D721Med (cell line): ENCODE measurements around the gene CYTH2.

Source experiments
- DNase-seq: peaks from one replicate; pipeline ENCODE4 v3.0.0; 2011; ENCODE audit warnings: low spot score; ENCODE audit not compliant: insufficient read length
- FAIRE-seq: peaks from 2 replicates; lab custom pipeline; 2011; peaks lifted over from hg19 to GRCh38; lab: Jason Lieb, UNC
- TF ChIP-seq, protein P1 (sequence below): IDR thresholded peaks from 2 replicates; pipeline ENCODE4 v1.5.1; 2012; ENCODE audit warnings: mild to moderate bottlenecking, control low read depth; ENCODE audit not compliant: insufficient read depth; ENCODE audit errors: missing control alignments

Gene CYTH2

DNA sequence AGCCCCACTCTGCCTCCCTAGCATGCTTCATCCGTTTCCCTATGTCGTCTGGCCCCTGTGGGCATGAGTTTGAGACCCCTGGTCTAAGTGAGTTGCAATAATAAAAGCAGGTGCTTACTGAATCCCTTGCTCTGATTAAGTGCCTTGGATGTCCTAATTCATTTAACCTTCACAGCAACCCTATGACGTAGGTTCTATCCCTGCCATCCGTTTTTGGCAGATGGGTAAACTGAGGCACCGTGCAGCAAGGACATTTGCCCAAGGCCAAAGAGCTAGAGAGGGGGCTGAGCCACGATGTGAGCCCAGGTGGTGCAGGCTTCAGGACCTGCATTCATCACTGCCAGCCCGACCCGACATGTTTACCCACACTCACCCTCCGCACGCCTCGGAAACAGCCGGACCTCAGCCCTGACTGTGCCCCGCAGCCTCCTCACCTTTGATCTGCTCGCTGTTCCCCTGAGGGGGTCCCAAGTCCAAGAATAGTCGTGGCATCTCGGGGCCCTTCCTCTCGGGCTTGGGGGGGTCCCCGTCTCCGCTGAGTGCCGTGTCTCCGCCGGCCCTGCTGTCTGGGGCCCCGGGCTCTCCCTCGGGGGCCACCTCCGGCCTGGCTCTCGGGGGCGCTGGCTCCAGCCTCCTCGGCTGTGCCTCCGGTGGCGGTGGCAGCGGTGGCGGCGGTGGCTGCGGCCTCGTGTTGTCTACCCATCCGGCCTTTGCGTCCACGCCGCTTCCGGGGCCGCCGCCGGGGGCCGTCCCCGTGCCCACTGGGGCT lies 28.0 kb downstream of the CYTH2 start:
- TF ChIP-seq, protein P1, sequence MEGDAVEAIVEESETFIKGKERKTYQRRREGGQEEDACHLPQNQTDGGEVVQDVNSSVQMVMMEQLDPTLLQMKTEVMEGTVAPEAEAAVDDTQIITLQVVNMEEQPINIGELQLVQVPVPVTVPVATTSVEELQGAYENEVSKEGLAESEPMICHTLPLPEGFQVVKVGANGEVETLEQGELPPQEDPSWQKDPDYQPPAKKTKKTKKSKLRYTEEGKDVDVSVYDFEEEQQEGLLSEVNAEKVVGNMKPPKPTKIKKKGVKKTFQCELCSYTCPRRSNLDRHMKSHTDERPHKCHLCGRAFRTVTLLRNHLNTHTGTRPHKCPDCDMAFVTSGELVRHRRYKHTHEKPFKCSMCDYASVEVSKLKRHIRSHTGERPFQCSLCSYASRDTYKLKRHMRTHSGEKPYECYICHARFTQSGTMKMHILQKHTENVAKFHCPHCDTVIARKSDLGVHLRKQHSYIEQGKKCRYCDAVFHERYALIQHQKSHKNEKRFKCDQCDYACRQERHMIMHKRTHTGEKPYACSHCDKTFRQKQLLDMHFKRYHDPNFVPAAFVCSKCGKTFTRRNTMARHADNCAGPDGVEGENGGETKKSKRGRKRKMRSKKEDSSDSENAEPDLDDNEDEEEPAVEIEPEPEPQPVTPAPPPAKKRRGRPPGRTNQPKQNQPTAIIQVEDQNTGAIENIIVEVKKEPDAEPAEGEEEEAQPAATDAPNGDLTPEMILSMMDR: no peak
- FAIRE-seq (no peak), DNase-seq (no peak)

DNA sequence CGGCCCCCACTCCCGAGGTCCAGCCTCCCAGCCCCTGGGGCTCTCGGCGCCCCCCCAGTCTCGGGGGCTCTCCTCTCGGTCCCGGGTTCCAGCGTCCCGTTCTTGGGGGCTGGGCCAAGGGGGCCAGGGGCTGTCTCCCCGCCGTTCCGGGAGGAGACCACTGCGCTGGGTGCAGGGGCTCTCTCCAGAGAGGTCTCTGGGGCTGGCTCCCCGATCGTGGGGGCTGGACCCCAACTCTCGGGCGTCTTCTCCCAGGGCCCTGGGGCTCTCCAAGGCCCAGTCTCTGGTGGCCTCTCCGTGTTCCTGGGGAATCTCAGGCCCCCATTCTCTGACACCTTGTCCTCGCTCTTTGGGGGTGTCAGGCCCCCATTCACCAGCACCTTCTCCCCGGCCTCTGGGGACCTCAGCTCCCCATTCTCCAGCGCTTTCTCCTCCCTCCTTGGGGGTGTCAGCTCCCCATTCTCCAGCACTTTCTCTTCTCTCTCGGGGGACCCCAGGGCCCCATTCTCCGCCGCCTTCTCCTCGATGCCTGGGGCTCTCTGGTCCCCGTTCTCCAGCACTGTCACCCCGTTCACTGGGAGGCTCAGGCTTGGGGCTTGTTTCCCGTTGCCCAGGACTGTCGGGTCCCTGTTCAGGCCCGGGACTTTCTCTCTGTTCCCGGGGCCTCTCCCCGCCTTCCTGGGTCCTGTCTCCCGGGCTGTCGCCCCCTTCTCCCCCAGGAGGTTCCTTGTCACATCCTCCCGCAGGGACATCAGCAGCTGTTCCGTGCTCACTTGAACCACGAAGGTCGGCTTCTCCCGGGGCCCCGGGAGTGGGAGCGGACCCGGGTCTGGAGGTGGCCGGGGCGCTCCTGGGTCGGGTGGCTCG lies 28.8 kb downstream of the CYTH2 start:
- DNase-seq: no peak
- FAIRE-seq: no peak
- TF ChIP-seq, protein P1: no peak

DNA sequence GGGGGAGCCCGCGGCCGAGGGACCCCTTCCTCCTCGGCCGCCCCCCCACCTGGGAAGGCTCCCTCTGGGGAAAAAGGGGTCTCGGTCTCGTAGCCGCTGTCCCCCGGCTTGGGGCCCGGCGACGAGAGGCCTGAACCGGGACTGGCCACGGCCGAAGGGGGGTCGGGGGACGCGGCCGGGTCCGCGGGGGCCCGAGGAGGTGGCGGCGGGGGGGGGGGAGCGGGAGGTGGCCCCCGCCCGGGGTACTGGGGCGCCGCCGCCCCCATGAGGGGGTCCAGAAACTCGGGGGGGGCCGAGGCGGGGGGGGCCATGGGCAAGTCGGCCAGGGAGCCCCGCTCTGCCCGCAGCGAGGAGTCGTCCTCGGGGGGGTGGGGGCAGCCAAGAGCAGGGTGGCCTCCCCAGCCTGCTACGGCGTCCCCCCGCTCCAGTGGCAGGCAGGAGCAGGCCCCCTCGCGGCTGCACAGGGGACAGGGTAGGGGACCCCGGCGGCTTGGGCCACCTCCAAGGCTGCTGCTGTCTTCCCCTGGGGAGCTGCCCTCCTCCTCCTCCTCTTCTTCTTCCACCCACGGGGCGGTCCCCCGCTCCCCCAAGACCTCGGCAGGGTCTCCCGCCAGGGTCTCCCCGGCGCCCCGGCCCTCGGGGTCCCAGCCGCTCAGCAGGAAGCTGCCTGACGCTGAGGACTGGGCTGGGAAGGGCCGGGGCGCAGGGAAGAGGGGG lies 29.6 kb downstream of the CYTH2 start:
- DNase-seq (no peak), FAIRE-seq (no peak)
- TF ChIP-seq, protein P1: no peak

DNA sequence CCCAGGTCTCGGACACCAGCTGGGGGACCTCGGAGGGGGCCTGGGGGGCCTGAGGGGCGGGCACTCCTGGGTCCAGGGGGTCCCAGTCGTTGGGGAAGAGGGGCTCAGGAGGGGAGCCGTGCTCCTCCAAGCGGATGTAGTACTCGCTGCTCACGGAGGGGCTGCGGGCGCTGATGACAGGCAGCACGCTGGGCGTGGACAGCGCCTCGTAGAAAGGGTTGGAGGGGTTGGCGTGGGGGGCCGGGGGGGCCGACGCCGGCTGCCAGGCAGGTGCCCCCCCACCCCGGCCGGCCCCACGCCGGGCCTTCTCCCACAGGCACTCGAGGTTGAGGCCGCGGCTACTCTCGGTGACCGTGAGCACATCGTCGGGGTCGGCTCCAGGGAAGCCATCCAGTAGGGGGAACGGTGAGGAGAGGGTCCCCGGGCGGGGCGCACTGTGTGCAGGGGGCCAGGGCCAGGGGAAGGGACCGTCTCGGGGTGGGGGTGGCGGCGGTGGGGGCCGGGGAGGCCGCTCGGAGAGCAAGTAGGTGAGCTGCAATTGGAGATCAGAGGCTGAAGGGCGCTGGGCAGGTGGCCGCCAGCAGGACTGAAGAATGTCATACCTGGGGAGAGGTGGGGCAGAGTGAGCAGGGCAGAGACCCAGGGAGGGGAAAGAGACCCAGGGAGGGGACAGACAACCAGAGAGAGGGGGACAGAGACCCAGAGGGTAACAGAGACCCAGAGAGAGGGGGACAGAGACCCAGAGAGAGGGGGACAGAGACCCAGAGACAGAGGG lies 30.3 kb downstream of the CYTH2 start:
- no peak for DNase-seq
- FAIRE-seq: no peak
- TF ChIP-seq, protein P1: no peak

DNA sequence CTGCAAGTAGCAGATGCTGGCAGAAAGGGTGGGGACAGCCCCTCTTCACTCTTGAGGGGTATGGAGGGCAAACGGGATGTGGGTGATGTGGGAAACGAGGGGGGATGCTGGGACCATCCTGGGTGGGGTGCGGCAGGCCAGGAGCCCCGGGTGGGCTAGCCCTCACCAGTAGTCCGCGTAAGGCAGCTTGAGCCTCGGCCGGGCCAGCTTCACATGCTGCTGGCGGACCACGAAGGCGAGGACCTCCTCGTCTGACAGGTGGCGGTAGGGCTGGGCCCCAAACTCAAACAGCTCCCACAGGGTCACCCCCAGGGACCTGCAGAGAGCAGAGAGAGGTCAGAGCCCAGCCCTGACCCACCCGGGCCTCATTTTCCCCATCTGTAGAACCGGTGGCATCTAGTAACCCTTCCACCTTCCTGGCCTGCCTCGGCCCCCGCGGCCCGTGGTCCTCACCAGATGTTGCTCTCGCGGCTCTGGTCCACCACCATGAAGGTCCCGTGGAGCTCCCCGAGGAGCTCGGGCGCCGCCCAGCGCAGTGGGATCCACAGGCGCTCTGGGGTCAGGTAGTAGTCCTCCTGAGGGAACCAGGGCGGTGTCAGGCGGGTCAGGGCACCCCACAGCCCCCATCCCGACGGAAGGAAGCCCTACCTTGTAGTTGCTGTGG lies 31.8 kb downstream of the CYTH2 start:
- DNase-seq (no peak), FAIRE-seq (no peak)
- TF ChIP-seq, protein P1: no peak
